ENCODE results near the gene RAB1B. TPM values are rescaled to one million over a fixed set of nuclear protein-coding genes. Genes with fewer than 3 reads are reported as not detected.

The RAB1B gene
- total RNA-seq, 1 donor from 2014 or later = 102 TPM

GRCh38 chr11:66321606-66322005 lies 53.2 kb downstream of the RAB1B start:
- Mint-ChIP-seq H3K27ac (no peak overlapping the region), H3K27me3 (peaks cover 24% of the 10 kb centered on the region), H3K9me3 (ENCODE audit: low read depth) (peaks cover 5% of the 10 kb centered on the region), H3K4me3 (ENCODE audit: low read depth) (no peak overlapping the region), H3K4me1 (ENCODE audit: low read depth) (peaks cover 1% of the 10 kb centered on the region), H3K36me3 (ENCODE audit: insufficient read depth) (no peaks in the 10 kb centered on the region)
- no peak for DNase-seq (ENCODE audit: low spot score, unreplicated experiment)
- TF ChIP-seq CTCF (IDR thresholded peaks at IDR 0.05; ENCODE audit: unreplicated experiment) = no peak

- H3K36me3 Mint-ChIP-seq (ENCODE audit: insufficient read depth) = no peaks in the 10 kb centered on the region
Measured at GRCh38 chr11:66322732-66323427, 54.4 kb downstream of the RAB1B start.

GRCh38 chr11:66323684-66324083 lies 55.2 kb downstream of the RAB1B start:
- no peak for TF ChIP-seq CTCF (IDR thresholded peaks at IDR 0.05; ENCODE audit: unreplicated experiment)
- Mint-ChIP-seq H3K36me3 (ENCODE audit: insufficient read depth) (no peaks in the 10 kb centered on the region), H3K4me3 (ENCODE audit: low read depth) (no peak overlapping the region), H3K27me3 (peaks cover 26% of the 10 kb centered on the region), H3K9me3 (ENCODE audit: low read depth) (peaks cover 5% of the 10 kb centered on the region), H3K27ac (no peak overlapping the region), H3K4me1 (ENCODE audit: low read depth) (peaks cover 1% of the 10 kb centered on the region)
- no peak for DNase-seq (ENCODE audit: low spot score, unreplicated experiment)

More at GRCh38 chr11:66322732-66323427, 54.4 kb downstream of the RAB1B start:
- H3K27me3 Mint-ChIP-seq = peaks cover 27% of the 10 kb centered on the region
- no peak overlapping the region for H3K27ac Mint-ChIP-seq
- no peaks in the 10 kb centered on the region for H3K4me1 Mint-ChIP-seq (ENCODE audit: low read depth)
- H3K4me3 Mint-ChIP-seq (ENCODE audit: low read depth) = no peak overlapping the region
- H3K9me3 Mint-ChIP-seq (ENCODE audit: low read depth) = peaks cover 5% of the 10 kb centered on the region
- no peak for DNase-seq (ENCODE audit: low spot score, unreplicated experiment)
- no peak for TF ChIP-seq CTCF (IDR thresholded peaks at IDR 0.05; ENCODE audit: unreplicated experiment)

- H3K27me3 Mint-ChIP-seq = peaks cover 21% of the 10 kb centered on the region
- DNase-seq (ENCODE audit: low spot score, unreplicated experiment) = no peak
- no peaks in the 10 kb centered on the region for H3K36me3 Mint-ChIP-seq (ENCODE audit: insufficient read depth)
- peak overlapping the region; percentile 56 for H3K27ac Mint-ChIP-seq
- H3K9me3 Mint-ChIP-seq (ENCODE audit: low read depth) = peaks cover 5% of the 10 kb centered on the region
- TF ChIP-seq CTCF (IDR thresholded peaks at IDR 0.05; ENCODE audit: unreplicated experiment) = no peak
- no peak overlapping the region for H3K4me3 Mint-ChIP-seq (ENCODE audit: low read depth)
- H3K4me1 Mint-ChIP-seq (ENCODE audit: low read depth) = peaks cover 1% of the 10 kb centered on the region
Measured at GRCh38 chr11:66324664-66325063, 56.2 kb downstream of the RAB1B start.

GRCh38 chr11:66325263-66325671 lies 56.8 kb downstream of the RAB1B start:
- Mint-ChIP-seq H3K36me3 (ENCODE audit: insufficient read depth) (no peaks in the 10 kb centered on the region), H3K27me3 (peaks cover 19% of the 10 kb centered on the region), H3K27ac (no peak overlapping the region), H3K4me3 (ENCODE audit: low read depth) (no peak overlapping the region), H3K9me3 (ENCODE audit: low read depth) (peaks cover 1% of the 10 kb centered on the region), H3K4me1 (ENCODE audit: low read depth) (peaks cover 1% of the 10 kb centered on the region)
- TF ChIP-seq CTCF (IDR thresholded peaks at IDR 0.05; ENCODE audit: unreplicated experiment) = no peak
- DNase-seq (ENCODE audit: low spot score, unreplicated experiment) = no peak

Measured in progenitor cell of endocrine pancreas (in vitro differentiated cells).